Activated CD4-positive, alpha-beta T cell treated with anti-CD3 and anti-CD28 coated beads, Interleukin-2, amount 10 ng/mL, durations not matched to agents 7 days and 5 days (primary cell): ENCODE measurements around the gene GNA14. TPM values are rescaled to one million over a fixed set of nuclear protein-coding genes. Genes with fewer than 3 reads are reported as not detected.

Experiments
- CTCF ChIA-PET: fragments of 350-600 bp; sonication (Branson Sonifier 250); formaldehyde crosslinking; loops from one replicate; lab custom pipeline; 2021; ENCODE audit warnings: antibody characterized with exemption; lab: Charles Lee
- POLR2A ChIA-PET: fragments of 350-600 bp; sonication (Branson Sonifier 250); formaldehyde crosslinking; loops from one replicate; lab custom pipeline; 2021; ENCODE audit warnings: antibody characterized with exemption; lab: Charles Lee
- DNase-seq: peaks from one replicate; pipeline ENCODE4 v3.0.0-alpha.2; 2020
- H3K27ac Mint-ChIP-seq: one replicate; pipeline ENCODE4 v1.8.0; 2021; ENCODE audit warnings: mild to moderate bottlenecking, moderate library complexity, mixed read lengths
- H3K27me3 Mint-ChIP-seq: one replicate; pipeline ENCODE4 v1.8.0; 2021; ENCODE audit warnings: mixed read lengths
- H3K36me3 Mint-ChIP-seq: one replicate; pipeline ENCODE4 v1.8.0; 2021; ENCODE audit warnings: low read depth, mixed read lengths
- H3K4me1 Mint-ChIP-seq: one replicate; pipeline ENCODE4 v1.8.0; 2021; ENCODE audit warnings: mixed read lengths
- H3K4me3 Mint-ChIP-seq: one replicate; pipeline ENCODE4 v1.8.0; 2021; ENCODE audit warnings: mild to moderate bottlenecking, moderate library complexity, mixed read lengths
- H3K9me3 Mint-ChIP-seq: one replicate; pipeline ENCODE4 v1.8.0; 2021; ENCODE audit warnings: mixed read lengths
- total RNA-seq, 2 experiments: library from RNA; stranded (reverse); gene quantifications; one replicate each; pipeline ENCODE4 v1.2.3, GENCODE V29; 2021

The GNA14 gene
- total RNA-seq, 2 experiments from 2014 or later = not detected

- H3K27ac Mint-ChIP-seq = no peak overlapping the region
- ChIA-PET POLR2A (no interaction called here), CTCF (interaction anchor here (0.7 kb wide), 1 partner anchor 10 kb away, joined by 3 read pairs; no protein-coding TSS in a partner anchor)
- H3K9me3 Mint-ChIP-seq = no peaks in the 10 kb centered on the region
- no peak overlapping the region for H3K4me3 Mint-ChIP-seq
- H3K27me3 Mint-ChIP-seq = peaks cover 3% of the 10 kb centered on the region
- no peak for DNase-seq
- H3K4me1 Mint-ChIP-seq = no peaks in the 10 kb centered on the region
- no peaks in the 10 kb centered on the region for H3K36me3 Mint-ChIP-seq
Measured at GRCh38 chr9:77569335-77569734, 78.8 kb downstream of the GNA14 start.

- no peak for DNase-seq
- CTCF ChIA-PET = no interaction called here
- Mint-ChIP-seq H3K4me1 (peaks cover 3% of the 10 kb centered on the region), H3K9me3 (no peaks in the 10 kb centered on the region), H3K4me3 (no peak overlapping the region), H3K27me3 (no peaks in the 10 kb centered on the region), H3K36me3 (no peaks in the 10 kb centered on the region), H3K27ac (no peak overlapping the region)
- POLR2A ChIA-PET = no interaction called here
Measured at GRCh38 chr9:77563174-77563573, 84.9 kb downstream of the GNA14 start.

GRCh38 chr9:77562019-77562748 is 85.9 kb downstream of the GNA14 start:
- POLR2A ChIA-PET = no interaction called here
- no peak for DNase-seq
- CTCF ChIA-PET = interaction anchor here (0.6 kb wide), 1 partner anchor 49 kb away, joined by 4 read pairs; no protein-coding TSS in a partner anchor
- Mint-ChIP-seq H3K36me3 (no peaks in the 10 kb centered on the region), H3K4me3 (no peak overlapping the region), H3K4me1 (peaks cover 3% of the 10 kb centered on the region), H3K27ac (no peak overlapping the region), H3K27me3 (no peaks in the 10 kb centered on the region), H3K9me3 (no peaks in the 10 kb centered on the region)

- ChIA-PET CTCF (interaction anchor here (0.6 kb wide), 2 partner anchors 48 to 296 kb away, joined by 4 read pairs; no protein-coding TSS in a partner anchor), POLR2A (no interaction called here)
- no peak for DNase-seq
- no peaks in the 10 kb centered on the region for H3K36me3 Mint-ChIP-seq
- no peaks in the 10 kb centered on the region for H3K9me3 Mint-ChIP-seq
- peaks cover 3% of the 10 kb centered on the region for H3K4me1 Mint-ChIP-seq
- no peak overlapping the region for H3K4me3 Mint-ChIP-seq
- peaks cover 2% of the 10 kb centered on the region for H3K27me3 Mint-ChIP-seq
- no peak overlapping the region for H3K27ac Mint-ChIP-seq
Measured at GRCh38 chr9:77561331-77562018, 86.6 kb downstream of the GNA14 start.

GRCh38 chr9:77556396-77556795 is 91.7 kb downstream of the GNA14 start:
- ChIA-PET POLR2A (no interaction called here), CTCF (no interaction called here)
- Mint-ChIP-seq H3K36me3 (no peaks in the 10 kb centered on the region), H3K4me3 (no peak overlapping the region), H3K9me3 (no peaks in the 10 kb centered on the region), H3K27ac (no peak overlapping the region), H3K4me1 (no peaks in the 10 kb centered on the region), H3K27me3 (peaks cover 2% of the 10 kb centered on the region)
- DNase-seq = no peak

GRCh38 chr9:77554586-77555105 is 93.5 kb downstream of the GNA14 start:
- Mint-ChIP-seq H3K9me3 (no peaks in the 10 kb centered on the region), H3K4me1 (no peaks in the 10 kb centered on the region), H3K27ac (no peak overlapping the region), H3K36me3 (no peaks in the 10 kb centered on the region), H3K4me3 (no peak overlapping the region), H3K27me3 (peaks cover 2% of the 10 kb centered on the region)
- ChIA-PET CTCF (no interaction called here), POLR2A (no interaction called here)
- DNase-seq = no peak

- Mint-ChIP-seq H3K4me1 (no peaks in the 10 kb centered on the region), H3K27ac (no peak overlapping the region), H3K4me3 (no peak overlapping the region), H3K27me3 (no peaks in the 10 kb centered on the region), H3K9me3 (peaks cover 5% of the 10 kb centered on the region), H3K36me3 (no peaks in the 10 kb centered on the region)
- POLR2A ChIA-PET = no interaction called here
- DNase-seq = no peak
- CTCF ChIA-PET = no interaction called here
Measured at GRCh38 chr9:77547106-77547730, 100.9 kb downstream of the GNA14 start.

- H3K4me3 Mint-ChIP-seq = no peak overlapping the region
- H3K27ac Mint-ChIP-seq = no peak overlapping the region
- DNase-seq = no peak
- CTCF ChIA-PET = no interaction called here
- no peaks in the 10 kb centered on the region for H3K4me1 Mint-ChIP-seq
- POLR2A ChIA-PET = no interaction called here
- H3K27me3 Mint-ChIP-seq = no peaks in the 10 kb centered on the region
- peaks cover 10% of the 10 kb centered on the region for H3K9me3 Mint-ChIP-seq
- peaks cover 2% of the 10 kb centered on the region for H3K36me3 Mint-ChIP-seq
Measured at GRCh38 chr9:77546376-77546950, 101.7 kb downstream of the GNA14 start.

GRCh38 chr9:77544546-77544945 is 103.6 kb downstream of the GNA14 start:
- no peak for DNase-seq
- Mint-ChIP-seq H3K27me3 (no peaks in the 10 kb centered on the region), H3K4me3 (no peak overlapping the region), H3K4me1 (no peaks in the 10 kb centered on the region), H3K36me3 (peaks cover 2% of the 10 kb centered on the region), H3K27ac (no peak overlapping the region), H3K9me3 (peaks cover 20% of the 10 kb centered on the region)
- CTCF ChIA-PET = no interaction called here
- POLR2A ChIA-PET = no interaction called here

GRCh38 chr9:77543131-77543822 is 104.8 kb downstream of the GNA14 start:
- H3K36me3 Mint-ChIP-seq = peaks cover 2% of the 10 kb centered on the region
- H3K27ac Mint-ChIP-seq = no peak overlapping the region
- peaks cover 21% of the 10 kb centered on the region for H3K9me3 Mint-ChIP-seq
- H3K27me3 Mint-ChIP-seq = no peaks in the 10 kb centered on the region
- ChIA-PET POLR2A (no interaction called here), CTCF (no interaction called here)
- no peak overlapping the region for H3K4me3 Mint-ChIP-seq
- no peak for DNase-seq
- no peaks in the 10 kb centered on the region for H3K4me1 Mint-ChIP-seq

- Mint-ChIP-seq H3K4me1 (no peaks in the 10 kb centered on the region), H3K36me3 (peaks cover 2% of the 10 kb centered on the region), H3K27me3 (no peaks in the 10 kb centered on the region), H3K27ac (no peak overlapping the region), H3K9me3 (peaks cover 21% of the 10 kb centered on the region), H3K4me3 (no peak overlapping the region)
- ChIA-PET CTCF (interaction anchor here (0.5 kb wide), 1 partner anchor 107 kb away, joined by 3 read pairs; no protein-coding TSS in a partner anchor), POLR2A (no interaction called here)
- DNase-seq = no peak
Measured at GRCh38 chr9:77541600-77541999, 106.5 kb downstream of the GNA14 start.

GRCh38 chr9:77541055-77541454 is 107.1 kb downstream of the GNA14 start:
- DNase-seq = no peak
- CTCF ChIA-PET = no interaction called here
- no peak overlapping the region for H3K4me3 Mint-ChIP-seq
- no peaks in the 10 kb centered on the region for H3K27me3 Mint-ChIP-seq
- peaks cover 2% of the 10 kb centered on the region for H3K36me3 Mint-ChIP-seq
- H3K4me1 Mint-ChIP-seq = no peaks in the 10 kb centered on the region
- no peak overlapping the region for H3K27ac Mint-ChIP-seq
- POLR2A ChIA-PET = no interaction called here
- peaks cover 21% of the 10 kb centered on the region for H3K9me3 Mint-ChIP-seq
